Nucleus accumbens (tissue), 56 donors: ENCODE measurements around the gene ARHGEF11.
"Not testable (repeated sequence)": the region's sequence is repeated elsewhere in the genome, so short reads cannot be mapped to it uniquely, and the experiment has no call there.

Experiments used
- DNase-seq, 56 donors: peaks; one replicate each; lab custom pipeline; 2025; lab: John Stamatoyannopoulos, UW

ARHGEF11 gene

GRCh38 chr1:156935505-156936128 lies 109.9 kb downstream of the ARHGEF11 start:
- DNase-seq: no peak

- DNase-seq: no peak
Measured at GRCh38 chr1:156933136-156933535, 112.4 kb downstream of the ARHGEF11 start.

GRCh38 chr1:156931974-156932710 lies 113.4 kb downstream of the ARHGEF11 start:
- no peak for DNase-seq

GRCh38 chr1:156931211-156931952 lies 114.2 kb downstream of the ARHGEF11 start:
- DNase-seq: peak in 2 of 56 donors; percentile 12 to 23

GRCh38 chr1:156930483-156930882 lies 115.1 kb downstream of the ARHGEF11 start:
- DNase-seq: no peak

GRCh38 chr1:156929596-156930238 lies 115.8 kb downstream of the ARHGEF11 start:
- DNase-seq: no peak

GRCh38 chr1:156928043-156928602 lies 117.4 kb downstream of the ARHGEF11 start:
- no peak for DNase-seq

GRCh38 chr1:156927215-156928042 lies 118.1 kb downstream of the ARHGEF11 start:
- DNase-seq: peak in 16 of 56 donors; percentile 3 to 58 (median 17)

GRCh38 chr1:156926695-156927094 lies 118.8 kb downstream of the ARHGEF11 start:
- DNase-seq: not testable (repeated sequence)

GRCh38 chr1:156926175-156926574 lies 119.4 kb downstream of the ARHGEF11 start:
- DNase-seq: no peak

- no peak for DNase-seq
Measured at GRCh38 chr1:156925154-156926010, 120.2 kb downstream of the ARHGEF11 start.

- no peak for DNase-seq
Measured at GRCh38 chr1:156924478-156925153, 120.9 kb downstream of the ARHGEF11 start.

- peak in 1 of 56 donors; percentile 23 for DNase-seq
Measured at GRCh38 chr1:156923670-156924477, 121.7 kb downstream of the ARHGEF11 start.

- DNase-seq: no peak
Measured at GRCh38 chr1:156922986-156923669, 122.4 kb downstream of the ARHGEF11 start.

- DNase-seq: no peak
Measured at GRCh38 chr1:156921053-156921529, 124.5 kb downstream of the ARHGEF11 start.
